SK-N-SH treated with all-trans-retinoic acid at 6 μM for 48 hours (cell line): Measurements from ENCODE around the gene KMT2A.

ENCODE experiments used
- ATAC-seq: fragments of 200-7000 bp; cut with Tn5 transposase; 3 replicates; pipeline ENCODE4 v1.9.1; 2020; ENCODE audit warnings: mild to moderate bottlenecking, moderate library complexity
- ARNTL ChIP-seq: fragments of 450-650 bp; formaldehyde crosslinking; IDR thresholded peaks from 2 replicates; pipeline ENCODE4 v1.5.0; 2020; ENCODE audit warnings: low read depth, mild to moderate bottlenecking, moderate library complexity, borderline replicate concordance
- CREB5 ChIP-seq: fragments of 250-450 bp; sonication (Bioruptor Pico); IDR thresholded peaks from 2 replicates; pipeline ENCODE4 v1.5.1; 2020; ENCODE audit warnings: low read depth, mild to moderate bottlenecking, moderate library complexity
- CSDC2 ChIP-seq: fragments of 250-450 bp; sonication (Bioruptor Pico); IDR thresholded peaks from 2 replicates; pipeline ENCODE4 v1.5.0; 2020; ENCODE audit warnings: mild to moderate bottlenecking, moderate library complexity
- CSRNP3 ChIP-seq: fragments of 250-450 bp; sonication (Bioruptor Pico); IDR thresholded peaks from 2 replicates; pipeline ENCODE4 v1.5.1; 2021; ENCODE audit warnings: mild to moderate bottlenecking, moderate library complexity
- ESRRG ChIP-seq: fragments of 250-450 bp; sonication (Bioruptor Pico); IDR thresholded peaks from 2 replicates; pipeline ENCODE4 v1.6.1; 2021; ENCODE audit warnings: mild to moderate bottlenecking
- GLIS3 ChIP-seq: fragments of 250-450 bp; sonication (Bioruptor Pico); IDR thresholded peaks from 2 replicates; pipeline ENCODE4 v1.5.0; 2020; ENCODE audit warnings: mild to moderate bottlenecking, moderate library complexity
- ISL1 ChIP-seq: fragments of 250-450 bp; sonication (Bioruptor Pico); IDR thresholded peaks from 2 replicates; pipeline ENCODE4 v2.1.2; 2022; ENCODE audit warnings: mild to moderate bottlenecking, moderate library complexity
- PATZ1 ChIP-seq: fragments of 250-450 bp; sonication (Bioruptor Pico); IDR thresholded peaks from 2 replicates; pipeline ENCODE4 v1.8.0; 2020; ENCODE audit warnings: mild to moderate bottlenecking, moderate library complexity, borderline replicate concordance
- PPARA ChIP-seq: fragments of 250-450 bp; sonication (Bioruptor Pico); IDR thresholded peaks from 2 replicates; pipeline ENCODE4 v1.5.0; 2020; ENCODE audit warnings: mild to moderate bottlenecking, borderline replicate concordance
- RARB ChIP-seq: fragments of 250-450 bp; sonication (Bioruptor Pico); IDR thresholded peaks from 2 replicates; pipeline ENCODE4 v1.8.0; 2021; ENCODE audit warnings: mild to moderate bottlenecking, moderate library complexity
- SNAI2 ChIP-seq: fragments of 250-450 bp; sonication (Bioruptor Pico); IDR thresholded peaks from 2 replicates; pipeline ENCODE4 v1.5.0; 2020; ENCODE audit warnings: mild to moderate bottlenecking, moderate library complexity
- TCF4 ChIP-seq: fragments of 250-450 bp; sonication (Bioruptor Pico); IDR thresholded peaks from 2 replicates; pipeline ENCODE4 v1.8.0; 2021; ENCODE audit warnings: mild to moderate bottlenecking, moderate library complexity, borderline replicate concordance
- TOX ChIP-seq: fragments of 250-450 bp; sonication (Bioruptor Pico); IDR thresholded peaks from 2 replicates; pipeline ENCODE4 v1.8.0; 2021; ENCODE audit warnings: mild to moderate bottlenecking, moderate library complexity, borderline replicate concordance
- TSHZ2 ChIP-seq: fragments of 250-450 bp; sonication (Bioruptor Pico); IDR thresholded peaks from 2 replicates; pipeline ENCODE4 v1.5.0; 2020; ENCODE audit warnings: mild to moderate bottlenecking, moderate library complexity
- ZC3H10 ChIP-seq: fragments of 250-450 bp; sonication (Bioruptor Pico); IDR thresholded peaks from 2 replicates; pipeline ENCODE4 v1.5.1; 2021; ENCODE audit warnings: mild to moderate bottlenecking, moderate library complexity
- ZFP3 ChIP-seq: fragments of 250-450 bp; sonication (Bioruptor Pico); IDR thresholded peaks from 2 replicates; pipeline ENCODE4 v1.5.0; 2020; ENCODE audit warnings: mild to moderate bottlenecking, moderate library complexity
- ZFP30 ChIP-seq: fragments of 450-650 bp; formaldehyde crosslinking; IDR thresholded peaks from 2 replicates; pipeline ENCODE4 v1.5.0; 2022; ENCODE audit warnings: mild to moderate bottlenecking, moderate library complexity
- ZNF70 ChIP-seq: fragments of 450-650 bp; formaldehyde crosslinking; IDR thresholded peaks from 2 replicates; pipeline ENCODE4 v1.5.0; 2020; ENCODE audit warnings: mild to moderate bottlenecking, moderate library complexity
- ZNF8 ChIP-seq: fragments of 450-650 bp; formaldehyde crosslinking; IDR thresholded peaks from 2 replicates; pipeline ENCODE4 v1.5.0; 2020; ENCODE audit warnings: mild to moderate bottlenecking, moderate library complexity

KMT2A gene

GRCh38 chr11:118435893-118436624, at the start of gene KMT2A:
TSS of gene KMT2A (plus strand) at chr11:118436492. CDS start at chr11:118436513, 21 bp downstream.
- ATAC-seq = peak; percentile 66

GRCh38 chr11:118396097-118396501, 40.2 kb upstream of the KMT2A start:
- TF ChIP-seq PATZ1 (no peak), ZNF8 (CRISPR knock-in tag) (no peak), ESRRG (no peak), CSRNP3 (CRISPR knock-in tag) (no peak), RARB (CRISPR knock-in tag) (no peak), TCF4 (CRISPR knock-in tag) (no peak), ARNTL (no peak), SNAI2 (CRISPR knock-in tag) (no peak), PPARA (CRISPR knock-in tag) (no peak), TSHZ2 (CRISPR knock-in tag) (no peak), CSDC2 (CRISPR knock-in tag) (no peak), ISL1 (CRISPR knock-in tag) (no peak), ZC3H10 (CRISPR knock-in tag) (no peak), ZFP30 (CRISPR knock-in tag) (no peak), CREB5 (no peak), ZNF70 (CRISPR knock-in tag) (no peak)
- ATAC-seq = no peak

More at GRCh38 chr11:118435893-118436624, at the start of gene KMT2A:
- TF ChIP-seq ISL1 (CRISPR knock-in tag) = no peak
- TF ChIP-seq ZNF8 (CRISPR knock-in tag) = peak; percentile 37; the same call in 1 of the 2 replicates
- TF ChIP-seq SNAI2 (CRISPR knock-in tag) = peak; percentile 33; the same call in 1 of the 2 replicates
- TF ChIP-seq, all 23 proteins: peak for 2

GRCh38 chr11:118397448-118397847, 38.8 kb upstream of the KMT2A start:
- TF ChIP-seq TOX = no peak
- no peak for TF ChIP-seq ISL1 (CRISPR knock-in tag)
- TF ChIP-seq ZC3H10 (CRISPR knock-in tag) = no peak
- TF ChIP-seq SNAI2 (CRISPR knock-in tag) = no peak
- no peak for TF ChIP-seq CSDC2 (CRISPR knock-in tag)
- no peak for TF ChIP-seq ZFP30 (CRISPR knock-in tag)
- TF ChIP-seq GLIS3 (CRISPR knock-in tag) = no peak
- TF ChIP-seq TSHZ2 (CRISPR knock-in tag) = no peak
- no peak for TF ChIP-seq ZFP3
- TF ChIP-seq TCF4 (CRISPR knock-in tag) = no peak
- ATAC-seq = no peak
